ENCODE measurements around the gene ALX1.

ALX1 gene
- 0 reads per million in 2 donors for total RNA-seq

DNA sequence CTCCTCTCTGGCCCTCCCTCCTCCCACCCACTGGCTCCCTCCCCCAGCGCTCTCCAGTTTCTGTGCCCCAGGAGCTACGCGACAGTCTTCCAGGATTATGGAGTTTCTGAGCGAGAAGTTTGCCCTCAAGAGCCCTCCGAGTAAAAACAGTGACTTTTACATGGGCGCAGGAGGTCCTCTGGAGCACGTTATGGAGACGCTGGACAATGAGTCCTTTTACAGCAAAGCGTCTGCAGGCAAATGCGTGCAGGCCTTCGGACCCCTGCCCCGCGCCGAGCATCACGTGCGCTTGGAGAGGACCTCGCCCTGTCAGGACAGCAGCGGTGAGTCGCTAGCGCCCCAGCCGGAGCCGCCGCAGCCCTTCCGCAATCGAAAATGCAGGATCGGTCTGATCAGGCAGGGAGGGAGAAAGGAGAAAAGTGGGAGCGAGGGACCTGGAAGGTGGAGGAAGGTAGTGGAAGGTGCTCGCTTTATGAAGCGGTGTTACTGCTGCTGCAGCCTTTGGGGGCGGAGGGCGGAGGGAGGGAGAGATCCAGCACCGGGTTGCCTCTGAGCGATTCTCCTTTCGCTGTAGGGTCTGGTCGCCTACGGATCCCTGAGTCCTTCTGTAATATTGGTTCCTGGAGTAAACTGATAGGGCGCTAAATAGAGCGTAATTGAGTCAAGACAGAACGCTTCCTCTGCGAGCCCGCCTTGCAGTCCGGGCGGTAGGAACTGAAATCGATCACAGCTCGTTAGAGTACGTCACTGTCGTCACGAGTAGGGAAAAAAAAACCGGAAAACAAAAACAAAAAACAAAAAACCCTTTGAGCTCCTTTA, at the start of gene ALX1:
Gene ALX1 (plus strand): TSS at position 56 of the 819 bp plus-strand sequence. CDS start 42 bp downstream, at position 98.
- no peak for DNase-seq

GRCh38 chr12:85237327-85237726, 42.7 kb upstream of the ALX1 start:
- no peak for DNase-seq

GRCh38 chr12:85244561-85244960, 35.5 kb upstream of the ALX1 start:
- no peak for DNase-seq

GRCh38 chr12:85253853-85254252, 26.2 kb upstream of the ALX1 start:
- no peak for DNase-seq

GRCh38 chr12:85257671-85258070, 22.3 kb upstream of the ALX1 start:
- DNase-seq: no peak

- no peak for DNase-seq
Measured at GRCh38 chr12:85260447-85260846, 19.6 kb upstream of the ALX1 start.

- DNase-seq: no peak
Measured at GRCh38 chr12:85260896-85261295, 19.1 kb upstream of the ALX1 start.

DNA sequence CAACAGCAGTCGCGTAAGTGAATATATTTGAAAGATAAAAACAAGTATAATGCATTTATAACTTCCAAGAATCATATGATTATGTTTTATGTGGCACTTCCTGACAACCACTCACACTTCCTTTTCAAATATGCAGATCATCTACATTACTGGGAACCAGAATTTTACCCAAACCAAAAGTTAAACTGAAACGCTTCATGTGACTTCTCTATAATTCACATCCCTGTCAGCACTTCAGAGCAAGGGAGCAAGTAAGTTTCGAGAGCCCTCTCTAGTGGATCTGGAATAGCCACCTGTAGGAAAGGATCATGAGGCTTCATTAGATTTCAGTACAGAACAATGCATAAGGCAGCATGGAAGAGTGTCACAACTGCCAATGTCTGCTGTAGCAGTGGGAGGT, 13.7 kb upstream of the ALX1 start:
- no peak for DNase-seq

DNA sequence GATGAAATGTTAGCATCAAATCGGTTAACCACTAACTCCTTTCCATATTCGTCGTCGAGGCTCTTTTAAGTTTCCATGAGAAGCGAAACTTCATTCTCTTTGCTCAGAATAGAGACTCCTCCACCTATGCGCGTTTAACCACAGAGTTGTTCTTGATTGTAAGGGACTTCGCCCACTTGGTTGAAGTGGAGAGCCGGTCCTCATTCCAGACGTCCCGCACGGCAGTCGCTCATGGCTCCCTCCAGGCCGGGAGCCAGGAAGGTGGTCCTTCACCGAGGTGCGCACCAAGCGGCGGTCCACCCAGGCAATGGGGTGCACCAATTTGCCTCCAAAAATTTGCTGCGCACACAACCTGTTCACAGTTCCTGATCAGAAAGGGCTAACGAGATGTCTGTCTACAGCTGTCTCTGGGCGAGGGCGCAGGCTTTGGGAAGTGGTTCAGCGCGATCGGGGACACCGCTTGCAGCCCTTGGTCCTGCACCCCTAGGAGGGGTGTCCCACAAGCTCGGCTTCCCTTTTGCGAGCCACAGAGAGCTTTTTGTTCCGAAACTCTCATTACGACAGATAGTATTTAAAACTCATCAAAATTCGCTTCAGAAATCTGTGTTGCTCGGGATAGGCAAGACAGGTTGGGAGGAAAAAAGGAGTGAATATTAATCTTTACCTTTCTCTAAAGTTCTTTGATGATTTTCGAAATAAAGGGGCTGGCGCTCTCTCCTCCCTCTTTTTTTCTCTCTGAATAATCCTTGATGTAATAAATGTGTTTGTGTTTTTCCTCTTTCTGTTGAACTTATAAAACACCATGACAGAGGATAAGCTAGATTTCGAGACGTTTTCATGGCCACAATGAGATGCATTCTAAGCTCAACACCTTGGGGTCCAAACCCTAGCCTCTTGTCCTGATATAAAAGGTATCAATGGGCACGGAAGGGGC, 6.4 kb upstream of the ALX1 start:
- DNase-seq: no peak

- no peak for DNase-seq
Measured at GRCh38 chr12:85274315-85274651, 5.7 kb upstream of the ALX1 start.

GRCh38 chr12:85275374-85275773, 4.6 kb upstream of the ALX1 start:
- no peak for DNase-seq

DNA sequence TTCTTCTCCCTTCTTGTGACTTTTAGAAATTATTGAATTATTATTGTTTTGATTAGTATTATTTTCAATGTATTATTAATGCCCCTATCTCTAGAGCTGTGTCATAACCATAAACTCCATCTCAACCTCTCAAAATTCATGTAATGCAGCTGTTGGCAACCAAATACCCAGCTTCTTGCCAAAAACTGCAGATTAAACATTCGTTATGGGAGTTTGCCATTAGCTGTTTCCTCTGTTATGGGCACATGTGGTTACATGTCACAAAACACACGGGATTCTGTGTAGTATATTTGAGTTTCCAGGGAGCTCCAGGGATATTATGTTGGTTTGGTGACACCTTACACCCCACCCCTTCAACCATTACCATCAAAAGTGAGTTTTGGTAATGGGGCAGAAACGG, 2.8 kb upstream of the ALX1 start:
- no peak for DNase-seq

GRCh38 chr12:85277900-85278597, 2.0 kb upstream of the ALX1 start:
- DNase-seq: no peak

DNA sequence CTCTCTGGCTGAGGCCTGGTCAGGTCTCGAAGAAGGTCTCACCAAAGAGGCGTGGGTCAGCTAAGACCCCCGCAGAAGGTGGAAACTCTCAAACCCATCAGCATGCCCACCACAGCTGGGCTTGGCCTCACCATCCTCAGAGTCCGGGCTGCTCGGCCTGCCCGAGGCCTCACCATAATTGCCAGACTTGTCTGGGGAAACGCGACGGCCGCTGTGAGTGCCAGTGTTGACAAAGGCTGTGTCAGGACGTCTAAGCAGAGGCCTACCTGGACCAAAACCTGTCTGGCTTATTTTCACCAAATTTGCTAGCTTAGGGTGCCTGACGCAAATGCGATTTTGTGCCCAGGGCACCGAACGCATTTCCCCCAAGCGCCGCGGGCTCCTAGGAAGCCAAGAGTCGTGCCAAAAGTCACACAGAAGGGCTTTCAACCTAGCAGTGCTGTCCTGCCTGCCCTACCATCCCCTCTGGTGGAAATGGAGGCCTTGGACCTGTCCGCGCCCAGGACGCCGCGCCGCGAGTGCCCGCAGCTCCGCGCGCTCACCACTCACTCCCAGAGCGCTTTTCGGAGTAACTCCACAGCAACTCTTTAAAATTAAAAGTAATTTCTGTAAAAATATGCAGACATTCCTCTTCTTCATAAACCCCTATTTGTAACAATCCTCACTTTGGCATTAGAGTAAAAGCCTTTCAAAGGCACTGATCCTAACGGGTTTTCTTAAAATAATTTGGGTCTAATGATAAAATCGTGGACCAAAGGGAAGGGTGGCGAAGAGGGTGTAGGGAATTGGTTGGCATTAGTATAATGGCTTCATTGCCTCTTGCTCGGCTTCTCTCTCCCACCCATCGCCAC, 1.2 kb upstream of the ALX1 start:
- DNase-seq: no peak

- no peak for DNase-seq
Measured at GRCh38 chr12:85279449-85280164, 413 bp upstream of the ALX1 start.

- no peak for DNase-seq
Measured at GRCh38 chr12:85280984-85281630, 1.1 kb downstream of the ALX1 start.

- no peak for DNase-seq
Measured at GRCh38 chr12:85281636-85282312, 1.8 kb downstream of the ALX1 start.

GRCh38 chr12:85283560-85283959, 3.5 kb downstream of the ALX1 start:
- DNase-seq: no peak

- no peak for DNase-seq
Measured at GRCh38 chr12:85296362-85296761, 16.3 kb downstream of the ALX1 start.

- no peak for DNase-seq
Measured at GRCh38 chr12:85299053-85299452, 19.0 kb downstream of the ALX1 start.

Measured in activated gamma-delta T cell (primary cell).